ENCODE results near the gene CSF3R.
"Not testable (repeated sequence)": the region's sequence is repeated elsewhere in the genome, so short reads cannot be mapped to it uniquely, and the experiment has no call there.

The CSF3R gene

DNA sequence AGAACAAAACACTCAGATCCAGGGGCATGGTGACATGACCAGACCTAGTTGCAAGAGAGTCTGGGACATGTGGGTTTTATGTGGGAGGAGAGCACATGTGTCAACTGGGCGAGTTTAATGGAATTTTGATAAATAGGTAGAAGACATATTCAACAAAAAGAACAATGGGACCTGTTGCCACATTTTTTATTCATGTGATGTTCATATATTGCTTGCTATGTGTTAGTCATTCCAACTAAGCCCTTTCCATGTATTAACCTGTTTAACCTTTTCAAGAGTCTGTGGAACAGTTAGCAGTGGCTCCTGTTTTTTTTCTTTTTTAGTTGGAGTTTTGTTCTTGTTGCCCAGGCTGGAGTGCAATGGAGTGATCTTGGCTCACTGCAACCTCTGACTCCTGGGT, 30.1 kb upstream of the CSF3R start:
- no peak for DNase-seq (ENCODE audit: low spot score)

DNA sequence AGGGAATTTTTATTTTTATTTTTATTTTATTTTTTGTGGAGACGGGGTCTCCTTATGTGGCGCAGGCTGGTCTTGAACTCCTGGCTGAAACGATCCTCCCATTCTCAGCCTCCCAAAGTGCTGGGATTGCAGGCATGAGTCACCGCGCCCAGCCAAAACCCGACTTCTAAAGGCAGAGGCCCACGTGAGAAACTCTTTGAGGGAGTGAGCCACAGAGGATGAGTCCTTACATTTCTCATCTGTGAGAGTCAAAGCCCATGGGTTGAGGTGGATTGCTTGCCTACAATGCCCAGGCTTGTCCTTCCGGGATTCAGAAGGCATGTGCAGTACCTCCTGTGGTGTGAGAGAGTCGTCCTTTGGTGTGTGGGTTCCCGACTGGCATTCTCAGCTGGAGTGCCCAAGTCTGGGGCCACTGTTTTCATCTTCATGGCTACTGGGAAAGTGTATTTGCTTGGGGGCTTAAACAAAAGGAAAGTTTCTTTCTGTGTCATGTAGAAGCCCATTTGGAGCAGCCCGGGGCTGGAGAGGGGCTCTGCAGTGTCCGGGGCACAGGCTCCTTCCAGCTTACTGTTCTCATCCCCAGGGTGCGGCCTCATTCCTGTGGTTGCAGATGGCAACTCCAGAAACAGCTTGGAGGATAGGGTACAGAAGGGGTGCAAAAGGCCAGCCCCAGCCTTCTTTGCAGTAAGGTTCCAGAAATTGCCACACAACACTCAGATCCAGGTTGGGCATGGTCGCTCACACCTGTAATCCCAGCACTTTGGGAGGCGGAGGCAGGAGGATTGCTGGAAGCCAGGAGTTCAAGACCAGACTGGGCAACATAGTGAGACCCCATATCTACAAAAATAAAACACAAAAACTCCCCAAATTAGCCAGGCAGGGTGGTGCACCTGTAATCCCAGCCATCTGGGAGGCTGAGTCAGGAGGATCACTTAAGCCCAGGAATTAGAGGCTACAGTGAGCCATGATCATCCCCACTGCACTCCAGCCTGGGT, 29.4 kb upstream of the CSF3R start:
- DNase-seq (ENCODE audit: low spot score): peak; percentile 52

DNA sequence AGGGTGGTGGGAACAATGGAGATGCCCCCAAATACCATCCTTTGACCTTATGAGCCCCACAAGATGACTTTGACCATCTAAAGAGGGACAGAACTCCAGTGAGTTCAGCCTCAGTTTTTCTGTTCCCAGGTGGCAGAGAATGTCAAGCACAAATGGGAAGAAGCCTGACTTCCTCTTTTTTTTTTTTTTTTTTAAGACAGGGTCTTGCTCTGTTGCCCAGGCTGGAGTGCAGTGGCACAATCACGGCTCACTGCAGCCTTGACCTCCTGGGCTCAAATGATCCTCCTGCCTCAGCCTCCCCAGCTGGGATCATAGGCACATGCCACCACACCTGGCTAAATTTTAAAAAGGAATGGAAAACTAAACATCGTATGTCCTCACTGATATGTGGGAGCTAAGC, 28.5 kb upstream of the CSF3R start:
- DNase-seq (ENCODE audit: low spot score): not testable (repeated sequence)

DNA sequence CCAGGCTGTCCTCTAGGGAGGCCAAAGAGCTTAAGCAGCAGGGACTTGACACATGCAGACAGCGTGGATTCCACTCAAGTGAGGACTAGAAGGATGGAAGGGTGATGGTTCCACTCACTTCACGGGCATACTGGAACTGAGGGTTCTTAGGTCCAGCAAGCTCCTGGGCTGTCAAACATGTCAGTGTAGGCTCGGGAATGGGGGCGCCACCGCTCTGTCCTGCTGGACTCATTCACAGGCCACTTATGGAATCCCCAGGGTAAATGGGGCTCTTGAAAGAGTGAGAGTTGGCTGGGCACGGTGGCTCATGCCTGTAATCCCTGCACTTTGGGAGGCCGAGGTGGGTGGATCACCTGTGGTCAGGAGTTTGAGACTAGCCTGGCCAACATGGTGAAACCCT, 27.7 kb upstream of the CSF3R start:
- no peak for DNase-seq (ENCODE audit: low spot score)

DNA sequence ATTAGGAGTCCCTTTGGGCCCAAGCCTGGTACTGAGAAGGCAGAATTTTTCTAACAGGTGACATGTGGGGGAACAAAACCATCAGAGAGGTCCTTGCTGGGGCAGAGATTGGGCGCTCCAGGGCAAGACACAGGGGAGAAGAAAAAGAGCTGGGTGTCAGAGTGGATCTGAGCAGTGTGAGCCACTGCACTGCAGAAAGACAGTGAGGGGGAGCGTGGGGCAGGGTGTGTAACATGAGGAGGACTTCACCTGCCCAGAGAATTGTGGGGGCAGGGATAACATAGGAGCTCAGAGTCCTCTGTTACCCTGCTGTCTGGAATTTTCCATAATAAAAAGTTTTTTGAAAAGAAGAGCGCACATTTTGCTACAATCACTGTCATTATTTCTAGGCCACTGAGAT, 25.5 kb upstream of the CSF3R start:
- no peak for DNase-seq (ENCODE audit: low spot score)

DNA sequence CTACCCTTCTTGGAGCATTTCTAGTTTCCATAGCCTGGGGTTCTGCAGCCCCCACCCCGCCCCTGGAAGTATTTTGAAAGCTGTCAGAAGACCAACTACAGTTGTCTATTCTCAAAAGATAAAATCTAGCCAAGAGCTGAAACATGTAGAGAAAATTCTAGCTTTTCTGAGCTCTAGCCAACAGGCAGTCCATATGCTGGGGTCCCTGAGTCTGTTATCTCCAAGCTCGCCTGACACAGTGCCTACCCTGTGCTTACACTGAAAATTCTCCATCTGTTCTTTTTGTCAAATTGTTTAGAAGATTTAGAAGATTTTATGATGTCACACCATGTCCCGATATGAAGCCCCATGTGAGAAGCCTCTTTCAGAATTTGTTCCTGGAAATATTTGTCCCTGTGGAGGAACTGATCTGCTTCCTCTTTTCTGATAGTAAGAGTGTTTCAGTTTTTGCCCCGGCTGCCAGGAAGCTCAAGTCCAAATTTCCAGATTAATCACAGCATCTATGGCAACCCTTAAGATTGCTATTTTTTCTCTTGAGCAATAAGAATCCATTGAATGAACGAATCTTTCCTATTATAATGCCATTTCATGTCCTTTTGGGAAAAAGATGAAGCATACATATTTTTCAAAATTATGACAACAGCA, 23.7 kb upstream of the CSF3R start:
- DNase-seq (ENCODE audit: low spot score): no peak

DNA sequence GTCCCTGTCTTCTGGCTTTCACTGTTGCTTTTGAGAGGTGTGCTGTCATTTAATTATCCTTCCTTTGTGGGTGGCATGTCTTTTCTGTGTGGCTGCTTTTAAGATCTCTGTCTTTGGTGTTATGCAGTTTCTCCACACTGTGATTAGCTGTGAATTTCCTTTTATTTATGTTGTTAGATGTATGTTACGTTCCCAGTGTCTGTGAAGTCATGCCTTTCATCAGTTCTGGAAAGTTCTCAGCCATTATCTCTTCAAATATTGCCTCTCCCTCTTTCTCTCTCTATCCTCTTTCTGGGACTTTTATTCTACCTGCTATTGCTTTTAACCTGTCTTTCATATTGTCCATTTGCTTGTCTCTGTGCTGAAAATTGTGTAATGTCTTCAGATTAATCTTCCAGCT, 21.0 kb upstream of the CSF3R start:
- no peak for DNase-seq (ENCODE audit: low spot score)

DNA sequence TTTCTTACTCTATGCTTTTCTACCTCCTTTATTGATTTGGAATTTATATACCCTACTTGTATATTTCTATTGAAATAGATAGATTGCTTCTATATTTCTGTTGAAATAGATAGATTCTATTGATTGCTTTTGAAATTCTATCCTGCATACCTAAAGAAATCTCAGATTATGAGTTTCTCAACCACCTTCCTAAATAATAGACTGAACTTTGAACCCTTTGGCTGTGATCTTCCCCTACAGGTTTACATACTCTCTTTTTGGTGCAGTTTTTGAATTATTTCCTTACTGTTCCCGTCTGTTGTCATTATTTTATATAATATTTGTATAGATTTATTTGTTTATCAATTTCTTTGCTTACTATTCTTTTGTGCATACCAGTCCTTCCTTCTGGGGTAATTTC, 20.4 kb upstream of the CSF3R start:
- no peak for DNase-seq (ENCODE audit: low spot score)

DNA sequence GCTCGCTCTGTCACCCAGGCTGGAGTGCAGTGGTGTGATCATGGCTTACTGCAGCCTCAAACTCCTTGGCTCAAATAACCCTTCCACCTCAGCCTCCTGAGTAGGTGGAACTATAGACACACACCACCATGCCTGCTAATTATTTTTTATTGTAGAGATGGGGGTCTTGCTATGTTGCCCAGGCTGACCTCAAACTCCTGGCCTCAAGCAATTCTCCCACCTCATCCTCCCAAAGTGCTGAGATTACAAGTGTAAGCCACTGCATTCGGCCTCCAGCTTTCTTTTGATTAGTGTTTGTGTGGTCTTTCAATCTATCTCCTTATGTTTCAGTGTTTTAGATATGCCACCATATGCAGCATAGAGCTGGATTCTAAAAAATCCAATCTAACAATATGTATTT, 19.9 kb upstream of the CSF3R start:
- DNase-seq (ENCODE audit: low spot score): no peak

DNA sequence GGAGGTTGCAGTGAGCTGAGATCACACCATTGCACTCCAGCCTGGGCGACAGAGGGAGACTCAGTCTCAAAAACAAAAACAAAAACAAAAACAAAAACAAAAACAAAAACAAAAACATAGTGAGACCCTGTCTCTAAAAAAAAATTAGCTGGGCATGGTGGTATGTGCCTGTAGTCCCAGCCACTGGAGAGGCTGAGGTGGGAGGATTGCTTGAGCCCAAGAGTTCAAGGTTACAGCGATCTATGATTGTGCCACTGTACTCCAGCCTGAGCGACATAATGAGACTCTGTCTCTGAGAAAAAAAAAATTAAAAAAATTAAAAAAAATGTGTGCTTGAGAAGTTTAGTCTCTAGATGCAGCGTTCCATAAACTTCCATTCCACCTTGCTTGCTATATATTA, 19.2 kb upstream of the CSF3R start:
- not testable (repeated sequence) for DNase-seq (ENCODE audit: low spot score)

DNA sequence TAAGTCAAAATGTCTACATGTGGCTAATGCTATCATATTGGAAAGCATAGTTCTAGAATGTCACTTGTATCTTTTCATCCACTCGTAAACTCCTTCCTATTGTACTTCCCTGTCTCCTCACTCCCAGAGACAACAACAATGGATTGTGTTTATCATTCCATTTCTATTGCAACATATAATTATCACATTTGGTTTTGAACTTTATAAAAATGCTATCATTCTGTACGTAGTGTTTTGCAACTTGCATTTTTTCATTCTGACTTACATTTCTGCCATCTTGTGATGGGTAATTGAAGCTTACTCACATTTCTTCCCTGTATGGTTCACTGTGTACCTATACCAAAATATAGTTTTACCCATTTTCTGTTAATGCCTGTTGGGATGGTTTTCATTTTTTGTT, 14.5 kb upstream of the CSF3R start:
- no peak for DNase-seq (ENCODE audit: low spot score)

DNA sequence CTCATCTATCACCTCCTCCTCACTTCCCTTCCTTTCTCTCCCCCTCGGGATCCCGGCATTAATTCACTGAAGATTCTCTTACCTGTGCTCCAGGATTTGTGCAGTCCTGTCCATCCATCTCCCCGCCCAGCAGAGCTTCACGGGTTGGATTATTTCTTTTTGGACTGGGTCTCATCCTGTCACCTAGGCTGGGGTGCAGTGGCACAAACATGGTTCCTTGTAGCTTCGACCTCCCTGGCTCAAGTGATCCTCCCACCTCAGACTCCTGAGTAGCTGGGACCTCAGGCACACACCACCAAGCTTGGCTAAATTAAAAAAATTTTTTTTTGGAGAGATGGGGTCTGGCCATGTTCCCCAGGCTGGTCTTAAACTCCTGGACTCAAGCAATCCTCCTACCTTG, 12.3 kb upstream of the CSF3R start:
- no peak for DNase-seq (ENCODE audit: low spot score)

DNA sequence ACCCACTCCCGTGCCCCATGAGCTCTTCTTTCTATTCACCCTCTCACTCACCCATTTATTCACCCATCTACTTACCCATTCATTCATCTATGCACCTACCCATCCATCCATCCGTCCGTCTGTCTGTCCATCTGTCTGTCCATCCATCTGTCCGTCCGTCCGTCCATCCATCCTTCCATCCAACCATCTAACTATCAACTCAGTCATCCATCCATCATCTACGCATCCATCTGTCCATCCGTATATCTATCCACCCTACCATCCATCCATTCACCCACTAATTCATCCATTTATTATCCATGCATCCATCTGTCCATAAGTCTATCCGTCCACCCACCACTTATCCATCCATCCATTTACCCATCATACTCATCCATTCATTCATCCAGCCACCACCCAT, 10.8 kb upstream of the CSF3R start:
- DNase-seq (ENCODE audit: low spot score): no peak

DNA sequence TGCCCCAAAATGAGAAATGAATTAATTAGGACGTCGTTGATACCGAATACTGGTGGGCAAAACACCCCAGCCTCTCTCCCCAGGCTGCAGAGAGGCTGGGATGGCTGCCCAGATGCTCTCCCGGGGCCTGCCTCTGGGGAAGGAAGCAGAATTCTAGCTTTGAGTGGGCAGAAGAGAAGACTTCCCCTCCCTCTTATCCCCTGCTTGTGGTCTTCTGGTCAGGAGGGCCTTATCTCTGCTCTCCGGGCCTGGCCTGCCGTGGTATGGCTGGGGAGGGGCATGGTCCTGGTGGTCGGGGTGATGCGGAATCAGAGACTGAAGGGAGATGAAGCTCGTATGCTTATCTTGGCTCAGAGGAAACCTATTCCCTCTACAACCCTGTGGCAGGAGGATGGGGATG, 9.8 kb upstream of the CSF3R start:
- no peak for DNase-seq (ENCODE audit: low spot score)

DNA sequence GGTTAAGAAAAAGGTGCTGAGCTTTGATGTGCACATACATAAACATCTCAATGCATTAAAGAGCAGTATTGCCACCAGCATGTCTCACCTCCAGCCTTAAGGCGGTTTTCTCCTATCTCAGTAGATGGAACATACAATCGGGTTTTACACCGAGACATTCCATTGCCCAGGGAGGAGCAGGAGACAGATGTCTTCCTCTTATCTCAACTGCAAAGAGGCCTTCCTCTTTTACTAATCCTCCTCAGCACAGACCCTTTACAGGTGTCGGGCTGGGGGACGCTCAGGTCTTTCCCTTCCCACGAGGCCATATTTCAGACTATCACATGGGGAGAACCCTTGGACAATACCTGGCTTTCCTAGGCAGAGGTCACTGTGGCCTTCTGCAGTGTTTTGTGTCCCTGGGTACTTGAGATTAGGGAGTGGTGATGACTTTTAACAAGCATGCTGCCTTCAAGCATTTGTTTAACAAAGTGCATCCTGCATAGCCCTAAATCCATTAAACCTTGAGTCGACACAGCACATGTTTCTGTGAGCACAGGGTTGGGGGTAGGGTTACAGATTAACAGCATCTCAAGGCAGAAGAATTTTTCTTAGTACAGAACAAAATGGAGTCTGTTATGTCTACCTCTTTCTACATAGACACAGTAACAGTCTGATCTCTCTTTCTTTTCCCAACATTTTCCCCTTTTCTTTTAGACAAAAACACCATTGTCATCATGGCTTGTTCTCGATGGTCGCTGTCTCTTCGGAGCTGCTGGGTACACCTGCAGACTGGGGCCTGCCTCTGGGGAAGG, 6.7 kb upstream of the CSF3R start:
- DNase-seq (ENCODE audit: low spot score): not testable (repeated sequence)

DNA sequence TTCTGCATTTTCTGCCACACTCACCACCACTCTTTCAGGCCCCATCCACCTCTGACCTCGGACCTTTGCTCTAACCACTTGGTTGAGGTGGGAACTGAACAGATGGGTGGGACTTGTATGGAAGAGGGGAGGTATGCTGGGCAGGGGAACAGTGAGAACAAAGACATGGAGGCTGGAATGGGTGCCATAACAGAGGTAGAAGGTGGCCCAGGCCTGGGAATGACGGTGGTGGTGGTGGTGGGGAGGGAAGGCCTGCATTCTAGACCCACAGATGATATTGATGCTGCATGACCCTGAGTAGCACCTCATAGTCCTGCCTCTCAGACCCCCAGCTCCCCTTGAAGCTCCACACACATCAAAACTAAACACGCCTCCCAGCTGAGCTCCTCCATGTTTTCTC, 5.2 kb upstream of the CSF3R start:
- no peak for DNase-seq (ENCODE audit: low spot score)

DNA sequence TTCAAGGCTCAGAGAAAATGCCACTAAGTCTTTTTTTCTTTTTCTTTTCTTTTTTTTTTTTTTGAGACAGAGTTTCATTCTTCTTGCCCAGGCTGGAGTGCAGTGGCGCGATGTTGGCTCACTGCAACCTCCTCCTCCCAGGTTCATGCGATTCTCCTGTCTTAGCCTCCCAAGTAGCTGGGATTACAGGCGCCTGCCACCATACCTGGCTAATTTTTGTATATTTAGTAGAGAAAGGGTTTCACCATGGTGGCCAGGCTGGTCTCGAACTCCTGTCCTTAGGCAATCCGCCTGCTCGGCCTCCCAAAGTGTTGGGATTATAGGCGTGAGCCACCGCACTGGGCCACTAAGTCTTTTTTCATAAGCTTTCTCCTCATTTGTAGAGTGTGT, 4.6 kb upstream of the CSF3R start:
- DNase-seq (ENCODE audit: low spot score): not testable (repeated sequence)

DNA sequence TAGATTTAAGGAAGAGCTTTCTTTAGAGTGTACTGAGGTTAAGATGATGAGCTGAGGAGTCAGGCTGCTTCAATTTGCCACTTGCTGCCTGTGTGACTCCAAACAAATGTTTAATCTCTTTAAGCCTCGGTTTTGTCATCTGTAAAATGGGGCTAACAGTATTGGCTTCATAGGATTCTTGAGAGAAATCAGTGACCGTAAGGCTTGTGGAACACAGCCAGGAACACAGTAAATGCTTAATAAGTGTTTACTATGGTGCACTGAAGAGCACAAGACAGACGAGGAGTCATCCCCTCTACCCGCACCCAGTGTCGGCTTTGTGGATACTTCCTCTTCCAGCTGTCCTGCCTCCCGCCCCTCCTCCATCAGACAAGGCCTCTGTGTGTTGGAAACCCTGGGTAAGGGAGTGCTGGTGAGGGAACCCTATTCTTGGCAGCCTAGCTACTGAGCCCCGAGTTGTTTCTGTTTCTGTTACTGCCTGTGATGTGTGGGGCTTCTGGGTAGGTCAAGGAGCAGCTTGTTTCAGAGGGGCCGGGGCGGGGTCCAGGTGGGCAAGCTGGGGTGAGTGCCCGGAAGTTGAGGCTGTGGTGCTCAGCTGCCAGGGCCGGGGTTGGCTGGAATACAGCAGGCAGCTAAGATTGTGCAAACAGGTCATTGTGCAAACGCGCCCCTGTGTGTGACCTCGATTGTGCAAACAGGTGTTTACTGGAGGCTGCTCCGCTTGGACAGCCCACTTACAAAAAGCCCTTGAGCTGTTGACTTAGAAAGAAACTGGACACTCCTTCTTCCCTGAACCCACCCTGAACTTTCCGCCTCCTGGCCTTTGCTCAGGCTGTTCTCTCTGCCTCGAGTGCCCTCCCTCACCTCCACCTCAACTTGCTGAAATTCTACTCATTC, 4.0 kb upstream of the CSF3R start:
- DNase-seq (ENCODE audit: low spot score): no peak

DNA sequence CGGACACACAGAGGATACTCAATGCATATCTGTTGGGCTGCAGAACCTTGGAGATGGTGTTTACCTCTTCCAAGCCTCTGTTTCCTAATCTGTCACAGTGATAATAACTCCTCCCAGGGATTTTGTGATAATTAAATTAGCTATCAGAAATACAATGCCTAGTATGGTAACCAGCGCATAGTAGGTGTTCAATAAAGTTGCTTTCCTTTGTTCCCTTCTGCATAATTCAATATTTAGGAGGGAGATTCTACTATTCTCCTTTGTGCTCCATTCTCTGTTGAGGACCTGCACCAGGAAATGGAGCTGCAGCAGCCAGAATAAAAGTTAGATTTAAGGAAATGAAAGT, 3.4 kb upstream of the CSF3R start:
- DNase-seq (ENCODE audit: low spot score): no peak

DNA sequence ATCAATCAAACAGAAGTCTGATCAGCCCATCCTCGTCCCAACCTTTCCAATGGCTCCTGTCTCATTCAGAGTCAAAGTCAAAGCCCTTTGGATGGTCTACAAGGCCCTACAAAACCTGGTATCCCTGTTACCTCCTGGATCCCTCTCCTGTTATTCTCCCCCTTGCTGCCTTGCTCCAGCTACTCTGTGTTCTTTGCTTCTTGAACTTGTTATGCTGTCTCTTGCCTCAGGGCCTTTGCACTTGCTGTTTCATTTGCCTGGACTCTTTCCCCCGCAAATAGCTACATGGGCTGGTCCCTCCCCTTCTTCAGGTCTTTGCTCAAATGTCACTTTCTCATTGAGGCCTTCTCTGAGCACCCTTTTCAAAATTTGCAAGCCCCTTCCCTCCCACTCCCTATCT, 1.4 kb upstream of the CSF3R start:
- DNase-seq (ENCODE audit: low spot score): no peak

DNA sequence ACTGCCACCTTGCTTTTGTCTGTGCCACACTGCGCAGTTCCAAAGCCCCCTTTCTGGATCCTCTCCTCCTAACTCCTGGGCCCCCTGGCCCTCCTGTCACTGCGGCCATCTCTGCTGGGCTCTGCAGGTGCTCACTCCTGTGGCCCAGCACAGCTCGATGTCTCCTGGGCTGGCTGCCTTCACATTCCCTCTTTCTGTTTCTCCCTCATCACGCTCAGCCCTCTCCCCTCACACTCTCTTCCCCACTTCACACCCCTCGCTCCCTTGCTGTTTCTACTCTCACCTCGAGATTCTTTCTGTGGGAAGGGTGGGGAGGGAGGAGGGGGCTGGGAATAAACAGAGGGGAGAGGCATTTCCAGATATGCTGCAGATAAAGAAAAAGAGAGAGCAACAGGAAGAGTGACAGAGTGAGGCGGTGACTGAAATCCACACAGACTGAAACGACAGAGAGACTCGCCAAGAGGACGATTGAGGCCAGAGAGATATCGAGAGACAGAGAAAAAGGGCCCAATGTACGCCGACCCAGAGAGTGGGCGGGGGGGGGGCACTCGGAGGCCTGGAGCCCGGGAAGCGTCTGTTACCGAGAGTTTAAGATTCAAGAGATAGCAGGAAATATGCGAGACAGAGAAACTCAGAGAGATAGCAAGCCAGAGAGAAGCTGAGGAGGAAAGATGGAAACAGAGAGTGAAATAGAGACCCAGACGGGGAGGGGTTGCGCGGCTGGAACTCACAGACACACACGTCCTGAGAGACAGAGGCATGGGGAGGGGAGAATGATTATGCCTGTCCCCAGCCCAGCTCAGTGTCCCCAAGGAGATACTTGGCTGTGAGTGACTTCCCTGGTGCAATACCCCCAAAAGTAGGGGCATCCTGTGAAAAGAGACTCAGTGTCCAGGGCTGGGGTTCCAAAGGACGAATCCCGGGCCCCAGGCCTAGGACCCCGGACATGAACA, 666 bp downstream of the CSF3R start:
- DNase-seq (ENCODE audit: low spot score): no peak

Measured in SW480 (cell line).